Neural cell (in vitro differentiated cells): ENCODE measurements around the gene PUM2. TPM values are rescaled to one million over a fixed set of nuclear protein-coding genes. Genes with fewer than 3 reads are reported as not detected.

ENCODE experiments used
- H2AFZ ChIP-seq: fragments of 200-600, 300-800 bp; sonication (generic), shearing (Covaris generic); 2 replicates; pipeline ENCODE4 v1.6.0; 2014; ENCODE audit warnings: low read depth, mild to moderate bottlenecking, antibody characterized with exemption, low read length, moderate library complexity
- H3F3A ChIP-seq: fragments of 200-600 bp; shearing (Covaris generic); 2 replicates; pipeline ENCODE4 v1.6.1; 2016; ENCODE audit warnings: mild to moderate bottlenecking, moderate library complexity, mixed read lengths, antibody characterized with exemption, low read length; ENCODE audit not compliant: insufficient read depth, poor library complexity, severe bottlenecking
- H3K27ac ChIP-seq: fragments of 200-600, 300-800 bp; sonication (generic), shearing (Covaris generic); 2 replicates; pipeline ENCODE4 v1.5.1; 2014; ENCODE audit warnings: mild to moderate bottlenecking, low read length, moderate library complexity
- H3K27me3 ChIP-seq: fragments of 300-800, 200-600 bp; sonication (generic), shearing (Covaris generic); 2 replicates; pipeline ENCODE4 v1.6.0; 2014; ENCODE audit warnings: mild to moderate bottlenecking, low read depth, low read length, moderate library complexity; ENCODE audit not compliant: insufficient read depth
- H3K36me3 ChIP-seq: fragments of 300-800, 200-600 bp; sonication (generic), shearing (Covaris generic); 2 replicates; pipeline ENCODE4 v1.5.1; 2014; ENCODE audit warnings: mild to moderate bottlenecking, antibody characterized with exemption, low read length, moderate library complexity; ENCODE audit not compliant: insufficient read depth
- H3K4me2 ChIP-seq: fragments of 300-800, 200-600 bp; sonication (generic), shearing (Covaris generic); 2 replicates; pipeline ENCODE4 v1.6.0; 2014; ENCODE audit warnings: mild to moderate bottlenecking, low read length
- H3K4me3 ChIP-seq: fragments of 300-800, 200-600 bp; sonication (generic), shearing (Covaris generic); 2 replicates; pipeline ENCODE4 v1.5.1; 2014; ENCODE audit warnings: mild to moderate bottlenecking, low read length, moderate library complexity
- H3K79me2 ChIP-seq: fragments of 200-600 bp; shearing (Covaris generic); replicated peaks from 2 replicates; pipeline ENCODE4 v1.6.0; 2014; ENCODE audit warnings: mild to moderate bottlenecking, low read length, moderate library complexity; ENCODE audit not compliant: insufficient read depth
- H3K9ac ChIP-seq: fragments of 300-800, 200-600 bp; sonication (generic), shearing (Covaris generic); 2 replicates; pipeline ENCODE4 v1.6.1; 2016; ENCODE audit warnings: mild to moderate bottlenecking, low read length, mixed read lengths
- H3K9me2 ChIP-seq: fragments of 200-600 bp; shearing (Covaris generic); 2 replicates; pipeline ENCODE4 v1.6.1; 2016; ENCODE audit warnings: mild to moderate bottlenecking, low read length, mixed read lengths; ENCODE audit not compliant: insufficient read depth
- H3K9me3 ChIP-seq: fragments of 200-600, 300-800 bp; sonication (generic), shearing (Covaris generic); 2 replicates; pipeline ENCODE4 v1.6.1; 2016; ENCODE audit warnings: mild to moderate bottlenecking, mixed run types, low read length, moderate library complexity, mixed read lengths
- H4K20me1 ChIP-seq: fragments of 200-600 bp; shearing (Covaris generic); 2 replicates; pipeline ENCODE4 v1.6.1; 2016; ENCODE audit warnings: mild to moderate bottlenecking, mixed run types; ENCODE audit not compliant: insufficient read depth
- CTCF ChIP-seq: fragments of 450-650 bp; IDR thresholded peaks from 2 replicates; pipeline ENCODE4 v1.5.1; 2014; ENCODE audit warnings: antibody characterized with exemption, mild to moderate bottlenecking, moderate library complexity; ENCODE audit not compliant: poor library complexity, severe bottlenecking
- EP300 ChIP-seq: fragments of 450-650 bp; conservative IDR thresholded peaks from 2 replicates; pipeline ENCODE4 v1.6.1; 2014; ENCODE audit warnings: antibody characterized with exemption, mild to moderate bottlenecking, moderate library complexity; ENCODE audit not compliant: poor library complexity, severe bottlenecking
- EZH2 ChIP-seq: fragments of 200-600, 300-800 bp; shearing (Covaris generic), sonication (generic); IDR thresholded peaks from 2 replicates; pipeline ENCODE4 v1.6.1; 2014; ENCODE audit warnings: antibody characterized with exemption, low read length, borderline replicate concordance, mild to moderate bottlenecking; ENCODE audit not compliant: insufficient read depth, poor library complexity, severe bottlenecking
- MXI1 ChIP-seq: fragments of 450-650 bp; conservative IDR thresholded peaks from 2 replicates; pipeline ENCODE4 v1.6.1; 2014; ENCODE audit warnings: antibody characterized with exemption, mild to moderate bottlenecking; ENCODE audit not compliant: poor library complexity, severe bottlenecking
- POLR2AphosphoS5 ChIP-seq: IDR thresholded peaks from 2 replicates; pipeline ENCODE4 v1.6.1; 2012
- RAD21 ChIP-seq: fragments of 450-650 bp; conservative IDR thresholded peaks from 2 replicates; pipeline ENCODE4 v1.6.1; 2014; ENCODE audit warnings: antibody characterized with exemption, mild to moderate bottlenecking, moderate library complexity
- SMC3 ChIP-seq: fragments of 450-650 bp; conservative IDR thresholded peaks from 2 replicates; pipeline ENCODE4 v1.6.1; 2014; ENCODE audit warnings: antibody characterized with exemption, mild to moderate bottlenecking, moderate library complexity; ENCODE audit not compliant: poor library complexity
- TAF1 ChIP-seq: IDR thresholded peaks from 2 replicates; pipeline ENCODE4 v1.6.1; 2012; ENCODE audit warnings: low read depth
- polyA plus RNA-seq: library from polyadenylated mRNA; depleted of rRNA; stranded (reverse); fragments of >200 nt; gene quantifications from 2 replicates; pipeline ENCODE4 v1.2.3, GENCODE V29; 2014
- TF ChIP-seq, protein P1 (sequence below): IDR thresholded peaks from 2 replicates; pipeline ENCODE4 v1.6.1; 2012; ENCODE audit warnings: borderline replicate concordance

Gene PUM2
- polyA plus RNA-seq, 1 donor from 2014 or later: 37.0 TPM

GRCh38 chr2:20366672-20367116 lies 16.1 kb upstream of the PUM2 start:
- Histone ChIP-seq H3K27me3 (no peaks in the 10 kb centered on the region), H3K79me2 (no peaks in the 10 kb centered on the region), H3K4me2 (no peak overlapping the region), H3K9me3 (no peaks in the 10 kb centered on the region), H3K27ac (no peak overlapping the region), H3K36me3 (no peaks in the 10 kb centered on the region), H2AFZ (no peak overlapping the region), H3K4me3 (no peak overlapping the region), H3K9ac (no peak overlapping the region), H3K9me2 (no peaks in the 10 kb centered on the region), H4K20me1 (no peaks in the 10 kb centered on the region), H3F3A (no peaks in the 10 kb centered on the region)
- TF ChIP-seq RAD21: no peak

GRCh38 chr2:20365249-20365817 lies 14.7 kb upstream of the PUM2 start:
- TF ChIP-seq SMC3: no peak
- TF ChIP-seq EZH2: no peak
- TF ChIP-seq TAF1: no peak
- no peak for TF ChIP-seq POLR2AphosphoS5
- no peaks in the 10 kb centered on the region for H3F3A ChIP-seq
- no peaks in the 10 kb centered on the region for H3K36me3 ChIP-seq
- no peaks in the 10 kb centered on the region for H3K9me2 ChIP-seq
- no peaks in the 10 kb centered on the region for H4K20me1 ChIP-seq
- no peaks in the 10 kb centered on the region for H3K9me3 ChIP-seq
- no peak overlapping the region for H2AFZ ChIP-seq
- no peak overlapping the region for H3K9ac ChIP-seq
- no peak overlapping the region for H3K4me3 ChIP-seq
- no peaks in the 10 kb centered on the region for H3K27me3 ChIP-seq
- H3K79me2 ChIP-seq: no peaks in the 10 kb centered on the region
- no peak overlapping the region for H3K4me2 ChIP-seq
- no peak overlapping the region for H3K27ac ChIP-seq

- Histone ChIP-seq H3F3A (no peaks in the 10 kb centered on the region), H3K9me2 (no peaks in the 10 kb centered on the region), H3K9me3 (no peaks in the 10 kb centered on the region), H3K4me2 (no peak overlapping the region), H3K79me2 (no peaks in the 10 kb centered on the region), H3K4me3 (no peak overlapping the region), H3K27me3 (no peaks in the 10 kb centered on the region), H3K27ac (no peak overlapping the region), H2AFZ (no peak overlapping the region), H3K36me3 (no peaks in the 10 kb centered on the region), H4K20me1 (no peaks in the 10 kb centered on the region), H3K9ac (no peak overlapping the region)
- TF ChIP-seq MXI1 (no peak), SMC3 (no peak), RAD21 (no peak), EP300 (no peak), EZH2 (no peak), CTCF (no peak), POLR2AphosphoS5 (no peak), TAF1 (no peak)
- TF ChIP-seq, protein P1, sequence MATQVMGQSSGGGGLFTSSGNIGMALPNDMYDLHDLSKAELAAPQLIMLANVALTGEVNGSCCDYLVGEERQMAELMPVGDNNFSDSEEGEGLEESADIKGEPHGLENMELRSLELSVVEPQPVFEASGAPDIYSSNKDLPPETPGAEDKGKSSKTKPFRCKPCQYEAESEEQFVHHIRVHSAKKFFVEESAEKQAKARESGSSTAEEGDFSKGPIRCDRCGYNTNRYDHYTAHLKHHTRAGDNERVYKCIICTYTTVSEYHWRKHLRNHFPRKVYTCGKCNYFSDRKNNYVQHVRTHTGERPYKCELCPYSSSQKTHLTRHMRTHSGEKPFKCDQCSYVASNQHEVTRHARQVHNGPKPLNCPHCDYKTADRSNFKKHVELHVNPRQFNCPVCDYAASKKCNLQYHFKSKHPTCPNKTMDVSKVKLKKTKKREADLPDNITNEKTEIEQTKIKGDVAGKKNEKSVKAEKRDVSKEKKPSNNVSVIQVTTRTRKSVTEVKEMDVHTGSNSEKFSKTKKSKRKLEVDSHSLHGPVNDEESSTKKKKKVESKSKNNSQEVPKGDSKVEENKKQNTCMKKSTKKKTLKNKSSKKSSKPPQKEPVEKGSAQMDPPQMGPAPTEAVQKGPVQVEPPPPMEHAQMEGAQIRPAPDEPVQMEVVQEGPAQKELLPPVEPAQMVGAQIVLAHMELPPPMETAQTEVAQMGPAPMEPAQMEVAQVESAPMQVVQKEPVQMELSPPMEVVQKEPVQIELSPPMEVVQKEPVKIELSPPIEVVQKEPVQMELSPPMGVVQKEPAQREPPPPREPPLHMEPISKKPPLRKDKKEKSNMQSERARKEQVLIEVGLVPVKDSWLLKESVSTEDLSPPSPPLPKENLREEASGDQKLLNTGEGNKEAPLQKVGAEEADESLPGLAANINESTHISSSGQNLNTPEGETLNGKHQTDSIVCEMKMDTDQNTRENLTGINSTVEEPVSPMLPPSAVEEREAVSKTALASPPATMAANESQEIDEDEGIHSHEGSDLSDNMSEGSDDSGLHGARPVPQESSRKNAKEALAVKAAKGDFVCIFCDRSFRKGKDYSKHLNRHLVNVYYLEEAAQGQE: no peak
These were observed 12.9 kb upstream of the PUM2 start for GRCh38 chr2:20363578-20363977.
